H1 (cell line): ENCODE data around the gene DUSP2. TPM values are rescaled to one million over a fixed set of nuclear protein-coding genes. Genes with fewer than 3 reads are reported as not detected.

ENCODE experiments used
- CTCF ChIA-PET: fragments of 300-600 bp; sonication (Branson Sonifier 250); formaldehyde crosslinking; loops from one replicate; lab custom pipeline; 2021; ENCODE audit not compliant: partially characterized antibody; lab: Charles Lee
- POLR2A ChIA-PET: fragments of 300-600 bp; sonication (Branson Sonifier 250); formaldehyde crosslinking; loops from one replicate; lab custom pipeline; 2021; ENCODE audit warnings: inconsistent platforms; ENCODE audit not compliant: partially characterized antibody; lab: Charles Lee
- DNase-seq, 2 experiments: peaks; one replicate each; pipeline versions ENCODE4 v3.0.0 to v3.0.0-alpha.2; 2010 to 2022; ENCODE audit warnings: low spot score in 2 of 2, low read depth in 1 of 2, mixed read lengths in 1 of 2
- FAIRE-seq: peaks from 2 replicates; lab custom pipeline; 2011; peaks lifted over from hg19 to GRCh38; lab: Jason Lieb, UNC
- H2AFZ ChIP-seq: 2 replicates; pipeline ENCODE4 v1.8.1; 2012; ENCODE audit warnings: low read length, inconsistent platforms
- H2AK5ac ChIP-seq: 2 replicates; pipeline ENCODE4 v1.6.1; 2013; ENCODE audit warnings: low read depth, low read length
- H2BK120ac ChIP-seq: replicated peaks from 2 replicates; pipeline ENCODE3; 2013; ENCODE audit warnings: low read depth, low read length, inconsistent platforms
- H2BK12ac ChIP-seq: 2 replicates; pipeline ENCODE4 v1.6.1; 2013; ENCODE audit warnings: low read depth, low read length
- H2BK15ac ChIP-seq: 2 replicates; pipeline ENCODE4 v1.6.1; 2013; ENCODE audit warnings: low read length
- H2BK20ac ChIP-seq: 2 replicates; pipeline ENCODE4 v1.6.1; 2013; ENCODE audit warnings: low read length
- H2BK5ac ChIP-seq: 2 replicates; pipeline ENCODE4 v1.6.1; 2013; ENCODE audit warnings: low read depth, low read length
- H3K14ac ChIP-seq: 2 replicates; pipeline ENCODE4 v1.6.1; 2013; ENCODE audit warnings: inconsistent platforms; ENCODE audit not compliant: insufficient read length
- H3K18ac ChIP-seq: 2 replicates; pipeline ENCODE4 v1.6.1; 2013; ENCODE audit warnings: low read length; ENCODE audit errors: extremely low read depth
- H3K23ac ChIP-seq: 2 replicates; pipeline ENCODE4 v1.6.1; 2013; ENCODE audit warnings: inconsistent platforms; ENCODE audit not compliant: insufficient read length
- H3K23me2 ChIP-seq: 2 replicates; pipeline ENCODE4 v1.6.1; 2013; ENCODE audit warnings: low read depth, low read length
- H3K27ac ChIP-seq: 2 replicates; pipeline ENCODE4 v1.6.1; 2011; ENCODE audit warnings: low read depth, low read length, inconsistent platforms
- H3K27me3 ChIP-seq, 4 experiments: replicated peaks in 1 of 4; 1 replicate in 1 of 4; 2 replicates in 3 of 4; pipeline versions ENCODE4 v1.6.1 to v1.8.1; 2011 to 2013; ENCODE audit warnings: low read length in 3 of 4, mild to moderate bottlenecking in 3 of 4, inconsistent platforms in 2 of 4, mixed read lengths in 2 of 4, moderate library complexity in 1 of 4; ENCODE audit not compliant: control insufficient read depth in 3 of 4, insufficient read depth in 3 of 4; ENCODE audit errors: extremely low read depth in 1 of 4
- H3K36me3 ChIP-seq, 4 experiments: 2 replicates each; pipeline versions ENCODE4 v1.6.1 to v1.8.1; 2011 to 2013; ENCODE audit warnings: mild to moderate bottlenecking in 4 of 4, low read length in 3 of 4, moderate library complexity in 2 of 4, control low read depth in 1 of 4, inconsistent platforms in 1 of 4; ENCODE audit not compliant: insufficient read depth in 4 of 4, control insufficient read depth in 2 of 4
- H3K4ac ChIP-seq: replicated peaks from 2 replicates; pipeline ENCODE3; 2013; ENCODE audit warnings: low read length, low read depth, mixed read lengths, inconsistent platforms; ENCODE audit not compliant: insufficient read length
- H3K4me1 ChIP-seq, 4 experiments: replicated peaks in 1 of 4; 1 replicate in 1 of 4; 2 replicates in 3 of 4; pipeline versions ENCODE4 v1.6.1 to v1.8.1; 2011 to 2013; ENCODE audit warnings: low read length in 3 of 4, inconsistent platforms in 2 of 4, mixed read lengths in 1 of 4; ENCODE audit not compliant: insufficient read depth in 4 of 4, control insufficient read depth in 3 of 4
- H3K4me2 ChIP-seq, 2 experiments: 2 replicates each; pipeline versions ENCODE4 v1.6.1 to v1.8.1; 2011 to 2013; ENCODE audit warnings: low read depth in 2 of 2, low read length in 2 of 2, control low read depth in 1 of 2, inconsistent platforms in 1 of 2, mild to moderate bottlenecking in 1 of 2; ENCODE audit not compliant: insufficient read depth in 1 of 2
- H3K4me3 ChIP-seq, 4 experiments: fragments of 200-600, 300-600 bp in 1 of 4; sonication (generic), shearing (Covaris generic), sonication (Bioruptor Twin) in 1 of 4; 2 replicates each; pipeline versions ENCODE4 v1.5.1 to v1.8.1; 2011 to 2016; ENCODE audit warnings: low read length in 4 of 4, low read depth in 3 of 4, control low read depth in 2 of 4, inconsistent platforms in 2 of 4, mild to moderate bottlenecking in 2 of 4, mixed read lengths in 1 of 4, moderate library complexity in 1 of 4; ENCODE audit not compliant: insufficient read depth in 2 of 4; ENCODE audit errors: extremely low read depth in 1 of 4
- H3K56ac ChIP-seq: replicated peaks from 2 replicates; pipeline ENCODE3; 2013; ENCODE audit warnings: low read depth, mild to moderate bottlenecking, mixed read lengths, low read length, inconsistent platforms; ENCODE audit not compliant: insufficient read length
- H3K79me1 ChIP-seq: 2 replicates; pipeline ENCODE4 v1.6.1; 2013; ENCODE audit warnings: low read depth, low read length, control low read depth
- H3K79me2 ChIP-seq, 2 experiments: 2 replicates each; pipeline versions ENCODE4 v1.6.1 to v1.8.1; 2012 to 2013; ENCODE audit warnings: low read length in 2 of 2, mild to moderate bottlenecking in 2 of 2, inconsistent platforms in 1 of 2; ENCODE audit not compliant: insufficient read depth in 2 of 2, control insufficient read depth in 1 of 2
- H3K9ac ChIP-seq, 4 experiments: replicated peaks in 1 of 4; 1 replicate in 1 of 4; 2 replicates in 3 of 4; pipeline versions ENCODE4 v1.6.1 to v1.8.1; 2011 to 2013; ENCODE audit warnings: low read depth in 3 of 4, low read length in 3 of 4, control low read depth in 2 of 4, mild to moderate bottlenecking in 2 of 4, moderate library complexity in 2 of 4, inconsistent platforms in 1 of 4; ENCODE audit errors: extremely low read depth in 1 of 4
- H3K9me3 ChIP-seq, 2 experiments: 2 replicates each; pipeline versions ENCODE4 v1.6.1 to v1.8.1; 2012 to 2013; ENCODE audit warnings: mild to moderate bottlenecking in 2 of 2, moderate library complexity in 2 of 2, control low read depth in 1 of 2, inconsistent platforms in 1 of 2, low read depth in 1 of 2, low read length in 1 of 2, mixed read lengths in 1 of 2; ENCODE audit not compliant: insufficient read depth in 2 of 2
- H4K20me1 ChIP-seq, 2 experiments: replicated peaks in 1 of 2; 2 replicates each; pipeline versions ENCODE3 to v1.8.1; 2011 to 2013; ENCODE audit warnings: inconsistent platforms in 2 of 2, low read length in 2 of 2, mild to moderate bottlenecking in 1 of 2; ENCODE audit not compliant: insufficient read depth in 2 of 2, control insufficient read depth in 1 of 2
- H4K5ac ChIP-seq: 2 replicates; pipeline ENCODE4 v1.6.1; 2013; ENCODE audit warnings: low read length, low read depth, mixed read lengths, inconsistent platforms; ENCODE audit not compliant: insufficient read length
- H4K8ac ChIP-seq: 2 replicates; pipeline ENCODE4 v1.8.0; 2013; ENCODE audit warnings: mild to moderate bottlenecking, moderate library complexity, low read length, inconsistent platforms; ENCODE audit not compliant: insufficient read depth; ENCODE audit errors: extremely low read depth
- H4K91ac ChIP-seq: replicated peaks from 2 replicates; pipeline ENCODE3; 2013; ENCODE audit warnings: low read length, mixed read lengths, inconsistent platforms; ENCODE audit not compliant: insufficient read length
- BACH1 ChIP-seq: IDR thresholded peaks from 2 replicates; pipeline ENCODE4 v1.6.1; 2012; ENCODE audit warnings: low read length, improper control_type of control experiment
- EGR1 ChIP-seq: IDR thresholded peaks from 2 replicates; pipeline ENCODE4 v1.6.1; 2011; ENCODE audit warnings: low read depth, low read length, borderline replicate concordance
- KDM1A ChIP-seq: fragments of 200-600, 300-600 bp; sonication (generic); IDR thresholded peaks from 2 replicates; pipeline ENCODE4 v1.7.1; 2016; ENCODE audit warnings: mild to moderate bottlenecking, low read length, borderline replicate concordance
- POU5F1 ChIP-seq: IDR thresholded peaks from 2 replicates; pipeline ENCODE4 v1.6.1; 2011; ENCODE audit warnings: low read depth, mild to moderate bottlenecking, low read length, moderate library complexity
- RBBP5 ChIP-seq: IDR thresholded peaks from 2 replicates; pipeline ENCODE4 v1.7.1; 2012; ENCODE audit warnings: low read depth, mild to moderate bottlenecking, inconsistent platforms, low read length, moderate library complexity, borderline replicate concordance
- SP1 ChIP-seq: IDR thresholded peaks from 2 replicates; pipeline ENCODE4 v1.6.1; 2011; ENCODE audit warnings: low read depth, low read length
- ZNF274 ChIP-seq: IDR thresholded peaks from 2 replicates; pipeline ENCODE4 v1.7.0; 2012; ENCODE audit warnings: low read length, borderline replicate concordance; ENCODE audit errors: extremely low read depth
- WGBS, 2 experiments: shearing (Covaris generic) in 1 of 2; methylation state at CpG; one replicate each; pipeline versions ENCODE4 v1.1.6 to v1.1.7; 2013 to 2015; ENCODE audit warnings: low lambda C conversion rate in 2 of 2, mixed read lengths in 2 of 2, inconsistent platforms in 1 of 2, low coverage in 1 of 2, missing lambda C conversion rate in 1 of 2; ENCODE audit not compliant: insufficient replicate concordance in 2 of 2, insufficient coverage in 1 of 2, insufficient read length in 1 of 2; ENCODE audit errors: extremely low coverage in 1 of 2, missing lambda C conversion rate in 1 of 2; 5-methylcytosine and 5-hydroxymethylcytosine counted together
- polyA plus RNA-seq, 7 experiments: library from polyadenylated mRNA; depleted of rRNA in 3 of 7; stranded (reverse) in 5 of 7; unstranded in 2 of 7; fragments of >200 nt in 5 of 7; fragments of 200-250 nt in 2 of 7; gene quantifications; 1 replicate in 5 of 7; 2 replicates in 1 of 7; 4 replicates in 1 of 7; pipeline versions ENCODE4 v1.2.1 to v1.2.3, GENCODE V29; 2011 to 2013; ENCODE audit warnings: missing spikeins in 2 of 7, mixed read lengths in 2 of 7
- total RNA-seq: library from RNA; stranded (reverse); fragmentation: NEBNext Ultra II Directional; extraction: Animal tissue kit (Norgen Biotek cat#: 25700); gene quantifications from 2 replicates; pipeline ENCODE4 v1.2.1, GENCODE V29; 2021
- TF ChIP-seq, protein P1 (sequence below): IDR thresholded peaks from 2 replicates; pipeline ENCODE4 v1.6.1; 2012; ENCODE audit warnings: low read length, inconsistent platforms

Gene DUSP2
- total and polyA plus RNA-seq, 2 of the 8 experiments (the other 6 are each of a cell fraction or from before 2014, with no cell fraction given): 10.1 to 10.4 TPM

DNA sequence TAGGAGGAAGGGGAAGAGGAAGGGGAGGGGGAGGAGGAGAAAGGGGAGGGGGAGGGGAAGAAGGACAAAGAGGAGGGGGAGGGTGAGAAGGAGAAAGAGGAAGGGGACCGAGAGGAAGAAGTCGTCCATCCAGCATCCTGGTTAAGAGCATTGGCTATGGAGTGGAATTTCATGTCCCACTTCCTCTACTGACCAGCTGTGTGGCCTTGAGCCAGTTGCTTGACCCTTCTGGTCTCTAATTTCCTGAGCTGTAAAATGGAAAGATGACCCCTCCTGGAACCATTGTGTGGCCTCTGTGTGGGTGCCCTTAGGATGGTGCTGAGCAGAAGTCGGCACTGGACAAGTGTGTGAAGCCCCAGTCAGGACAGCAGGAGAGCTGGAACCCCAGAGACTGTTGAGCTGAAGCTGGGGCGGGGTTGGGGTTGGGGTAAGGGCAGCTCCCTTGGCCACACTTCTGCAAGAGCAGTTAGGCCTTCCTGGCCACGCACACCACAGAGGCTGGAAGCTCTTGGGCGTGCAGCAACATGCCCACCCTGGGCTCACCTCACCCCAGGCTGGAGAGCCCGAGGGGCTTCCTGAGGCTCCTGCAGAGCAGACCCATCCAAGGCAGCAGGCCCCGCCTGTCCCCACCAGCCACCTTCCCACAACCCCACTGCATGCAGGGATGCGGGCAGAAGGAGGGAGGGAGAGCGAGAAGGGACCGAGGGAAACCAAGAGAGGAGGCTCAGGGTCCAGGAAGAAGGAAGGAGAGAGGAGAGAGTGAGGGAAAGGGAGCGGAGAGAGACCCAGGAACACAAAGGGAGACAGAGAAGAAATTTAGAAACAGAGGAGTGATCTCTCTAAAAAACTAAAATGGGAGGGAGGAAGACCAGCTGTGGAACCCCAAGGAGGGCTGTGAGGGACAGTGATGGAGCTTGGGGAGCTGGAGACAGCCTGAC is 45.1 kb downstream of the DUSP2 start:
- no peak overlapping the region for H3K14ac ChIP-seq
- no peak overlapping the region for H4K8ac ChIP-seq
- peak overlapping the region; percentile 63 for H3K4ac ChIP-seq
- peak overlapping the region; percentile 75; the same call in 1 of the 2 replicates for H2BK20ac ChIP-seq
- peak overlapping the region; percentile 68 for H4K91ac ChIP-seq
- no peak overlapping the region; a peak in 1 of 4 replicates for H3K4me2 ChIP-seq
- H4K20me1 ChIP-seq: no peaks in the 10 kb centered on the region
- TF ChIP-seq EGR1 (0 out of 2 replicates have a peak, but pooled peaks have one; percentile 39), SP1 (no peak), ZNF274 (no peak), POU5F1 (no peak), KDM1A (0 out of 2 replicates have a peak, but pooled peaks have one; percentile 28), BACH1 (no peak), RBBP5 (no peak)
- TF ChIP-seq, protein P1, sequence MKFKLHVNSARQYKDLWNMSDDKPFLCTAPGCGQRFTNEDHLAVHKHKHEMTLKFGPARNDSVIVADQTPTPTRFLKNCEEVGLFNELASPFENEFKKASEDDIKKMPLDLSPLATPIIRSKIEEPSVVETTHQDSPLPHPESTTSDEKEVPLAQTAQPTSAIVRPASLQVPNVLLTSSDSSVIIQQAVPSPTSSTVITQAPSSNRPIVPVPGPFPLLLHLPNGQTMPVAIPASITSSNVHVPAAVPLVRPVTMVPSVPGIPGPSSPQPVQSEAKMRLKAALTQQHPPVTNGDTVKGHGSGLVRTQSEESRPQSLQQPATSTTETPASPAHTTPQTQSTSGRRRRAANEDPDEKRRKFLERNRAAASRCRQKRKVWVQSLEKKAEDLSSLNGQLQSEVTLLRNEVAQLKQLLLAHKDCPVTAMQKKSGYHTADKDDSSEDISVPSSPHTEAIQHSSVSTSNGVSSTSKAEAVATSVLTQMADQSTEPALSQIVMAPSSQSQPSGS: no peak
- no peak overlapping the region for H3K9ac ChIP-seq
- H2BK120ac ChIP-seq: peak overlapping the region; percentile 82
- H4K5ac ChIP-seq: no peak overlapping the region
- H3K4me3 ChIP-seq: no peak overlapping the region
- POLR2A ChIA-PET: interaction anchor here (1.1 to 2.1 kb wide), 2 partner anchors 8 to 45 kb away, joined by 4 to 11 read pairs; partner anchors contain the start of gene DUSP2
- no peak overlapping the region for H3K27ac ChIP-seq
- H3K56ac ChIP-seq: no peak overlapping the region
- H3K36me3 ChIP-seq: no peaks in the 10 kb centered on the region
- H3K79me1 ChIP-seq: no peaks in the 10 kb centered on the region
- H3K23me2 ChIP-seq: no peaks in the 10 kb centered on the region; the same call in 1 of the 2 replicates
- peak overlapping the region; percentile 60 for H3K18ac ChIP-seq
- CTCF ChIA-PET: interaction anchor here (1.1 to 7.2 kb wide), 5 partner anchors 11 to 42 kb away, joined by 3 to 61 read pairs (median 10); partner anchors contain the start of gene ADRA2B
- WGBS, 2 experiments: 79% methylated on average over 9 of the region's 12 CpGs; no CpG with 5 or more reads in 1 of the 2 experiments
- FAIRE-seq: no peak
- H2AK5ac ChIP-seq: peak overlapping the region; percentile 75; the same call in 1 of the 2 replicates
- no peaks in the 10 kb centered on the region for H3K27me3 ChIP-seq
- peaks cover 1 to 2% of the 10 kb centered on the region in 2 experiments; a peak in 3 of 4 replicates for H3K9me3 ChIP-seq
- H2BK15ac ChIP-seq: peak overlapping the region; percentile 92; the same call in 1 of the 2 replicates
- H2BK5ac ChIP-seq: peak overlapping the region; percentile 73; the same call in 1 of the 2 replicates
- H2AFZ ChIP-seq: no peak overlapping the region
- DNase-seq: peak in 1 of 2 experiments; percentile 50
- H3K23ac ChIP-seq: no peak overlapping the region
- H2BK12ac ChIP-seq: peak overlapping the region; percentile 80; the same call in 1 of the 2 replicates
- H3K79me2 ChIP-seq: no peaks in the 10 kb centered on the region
- peaks cover 0 to 9% (median 3%) of the 10 kb centered on the region in 4 experiments; a peak in 4 of 7 replicates for H3K4me1 ChIP-seq
